Measurements from ENCODE around the gene RCOR1.
"Not testable (repeated sequence)": the region's sequence is repeated elsewhere in the genome, so short reads cannot be mapped to it uniquely, and the experiment has no call there.

Gene RCOR1

DNA sequence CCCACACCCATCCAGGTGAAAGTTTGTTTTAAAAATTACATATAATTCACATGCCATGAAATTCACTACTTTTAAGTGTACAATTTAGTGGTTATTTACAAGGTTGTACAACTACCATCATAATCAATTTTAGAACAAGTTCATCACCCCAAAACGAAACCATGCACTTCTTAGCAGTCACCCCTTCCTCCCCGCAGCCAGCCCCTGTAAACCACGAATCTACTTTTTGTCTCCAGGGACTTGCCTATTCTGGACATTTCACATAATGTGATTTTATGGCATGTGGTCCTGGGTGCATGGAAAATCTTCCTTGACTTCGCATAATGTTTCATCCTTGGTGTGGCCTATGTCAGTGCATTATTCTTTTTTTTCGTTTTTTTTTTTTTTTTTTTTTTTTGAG lies 165.6 kb downstream of the RCOR1 start:
- TF ChIP-seq, protein P1, sequence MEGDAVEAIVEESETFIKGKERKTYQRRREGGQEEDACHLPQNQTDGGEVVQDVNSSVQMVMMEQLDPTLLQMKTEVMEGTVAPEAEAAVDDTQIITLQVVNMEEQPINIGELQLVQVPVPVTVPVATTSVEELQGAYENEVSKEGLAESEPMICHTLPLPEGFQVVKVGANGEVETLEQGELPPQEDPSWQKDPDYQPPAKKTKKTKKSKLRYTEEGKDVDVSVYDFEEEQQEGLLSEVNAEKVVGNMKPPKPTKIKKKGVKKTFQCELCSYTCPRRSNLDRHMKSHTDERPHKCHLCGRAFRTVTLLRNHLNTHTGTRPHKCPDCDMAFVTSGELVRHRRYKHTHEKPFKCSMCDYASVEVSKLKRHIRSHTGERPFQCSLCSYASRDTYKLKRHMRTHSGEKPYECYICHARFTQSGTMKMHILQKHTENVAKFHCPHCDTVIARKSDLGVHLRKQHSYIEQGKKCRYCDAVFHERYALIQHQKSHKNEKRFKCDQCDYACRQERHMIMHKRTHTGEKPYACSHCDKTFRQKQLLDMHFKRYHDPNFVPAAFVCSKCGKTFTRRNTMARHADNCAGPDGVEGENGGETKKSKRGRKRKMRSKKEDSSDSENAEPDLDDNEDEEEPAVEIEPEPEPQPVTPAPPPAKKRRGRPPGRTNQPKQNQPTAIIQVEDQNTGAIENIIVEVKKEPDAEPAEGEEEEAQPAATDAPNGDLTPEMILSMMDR (conservative IDR thresholded peaks at IDR 0.05; ENCODE audit: low read depth): no peak
- no peak overlapping the region for H3K27ac ChIP-seq
- ChIA-PET CTCF (interaction anchor here (0.6 kb wide), 2 partner anchors 11 to 319 kb away, joined by 3 read pairs; no protein-coding TSS in a partner anchor), POLR2A (ENCODE audit: low non-redundant PET) (no interaction called here)
- DNase-seq (ENCODE audit: low spot score): no peak

DNA sequence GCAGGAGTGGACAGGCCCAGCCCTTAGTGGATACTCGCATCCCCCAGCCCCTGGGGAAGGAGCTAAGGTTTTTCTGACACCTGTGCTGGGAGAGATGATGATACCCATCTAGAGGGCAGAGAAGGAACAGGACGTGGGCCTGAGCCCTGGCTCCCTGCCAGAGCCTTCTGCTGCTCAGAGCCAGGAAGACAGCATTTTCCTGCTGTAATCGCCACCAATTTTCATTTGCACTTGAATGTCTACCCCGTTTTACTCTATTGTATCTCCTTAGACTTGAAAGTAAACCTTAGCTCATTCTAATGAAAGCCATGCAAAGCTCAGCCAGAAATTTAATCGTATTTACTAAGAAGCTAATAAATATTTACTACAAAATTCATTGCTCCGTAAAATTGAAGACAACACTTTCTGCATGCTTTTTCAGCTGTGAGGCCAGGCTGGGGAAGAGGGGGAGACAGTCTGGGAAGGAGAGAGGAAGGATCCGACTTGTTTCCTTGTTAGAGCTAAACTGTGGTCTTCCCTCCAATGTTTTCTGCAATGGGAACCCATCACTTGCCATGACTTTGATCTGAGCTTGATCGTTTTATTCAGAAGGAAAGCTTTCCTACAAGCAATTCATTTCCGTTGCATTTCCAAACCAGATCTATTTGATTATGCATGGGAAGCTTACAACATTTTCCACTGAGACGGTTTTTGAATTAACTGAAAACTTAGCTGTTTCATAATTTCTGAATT lies 167.2 kb downstream of the RCOR1 start:
- ChIA-PET CTCF (no interaction called here), POLR2A (ENCODE audit: low non-redundant PET) (no interaction called here)
- H3K27ac ChIP-seq: no peak overlapping the region
- TF ChIP-seq, protein P1 (conservative IDR thresholded peaks at IDR 0.05; ENCODE audit: low read depth): no peak
- DNase-seq (ENCODE audit: low spot score): no peak

DNA sequence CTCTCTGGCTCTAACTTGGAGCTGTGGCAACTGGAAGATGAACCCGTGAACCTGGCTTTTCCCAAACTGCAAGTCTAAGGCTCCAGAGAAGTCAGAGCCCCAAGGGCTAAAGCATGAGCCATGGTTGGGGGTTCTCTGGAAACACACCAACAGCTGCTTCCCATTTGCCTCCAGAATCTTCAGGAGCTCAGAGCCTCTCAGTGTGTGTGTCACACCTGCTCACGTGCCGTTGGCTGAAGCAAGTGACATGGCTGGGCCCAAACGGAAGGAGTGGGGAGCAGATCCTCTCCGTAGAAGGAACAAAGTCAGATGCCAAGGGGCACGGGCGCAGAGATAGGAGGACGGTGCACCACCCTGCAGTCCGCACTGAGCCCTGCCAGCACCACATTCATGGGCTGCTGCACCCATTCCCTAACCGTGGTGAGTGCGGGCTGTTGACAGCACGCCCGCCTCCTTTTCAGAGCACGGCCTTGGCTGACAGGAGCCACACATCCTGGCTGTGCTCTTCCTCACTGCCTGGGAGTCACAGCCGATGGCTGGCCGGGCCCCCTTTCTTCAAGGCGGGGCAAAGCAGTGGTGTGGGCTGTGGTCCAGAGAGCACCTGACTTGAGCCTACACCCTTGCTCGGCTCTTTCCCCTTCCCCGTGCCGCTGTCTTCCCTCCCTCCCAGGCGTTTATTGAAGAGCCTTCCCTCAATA lies 168.2 kb downstream of the RCOR1 start:
- ChIA-PET CTCF (interaction anchor here (0.5 kb wide), 1 partner anchor 34 kb away, joined by 5 read pairs; no protein-coding TSS in a partner anchor), POLR2A (ENCODE audit: low non-redundant PET) (no interaction called here)
- TF ChIP-seq, protein P1 (conservative IDR thresholded peaks at IDR 0.05; ENCODE audit: low read depth): no peak
- no peak for DNase-seq (ENCODE audit: low spot score)
- no peak overlapping the region for H3K27ac ChIP-seq

DNA sequence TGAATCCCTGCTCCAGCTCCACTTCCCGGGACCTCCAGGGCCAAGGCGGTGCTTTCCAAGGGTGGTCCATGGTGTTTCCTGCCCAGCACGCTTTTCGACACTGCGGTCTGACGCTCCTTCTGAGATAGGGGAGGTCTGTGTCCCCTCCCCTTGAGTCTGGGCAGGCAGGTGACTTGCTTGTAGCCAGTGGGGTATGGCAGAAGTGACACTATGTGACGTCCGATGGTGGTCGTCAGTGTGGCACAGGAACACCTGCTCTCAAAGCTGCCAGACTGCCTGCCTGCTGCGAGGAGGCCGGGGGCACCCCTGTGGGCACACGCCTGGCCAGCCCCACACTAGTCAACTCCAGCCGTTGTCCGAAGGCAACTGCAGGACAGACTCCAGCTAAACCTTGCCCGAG lies 168.8 kb downstream of the RCOR1 start:
- POLR2A ChIA-PET (ENCODE audit: low non-redundant PET): no interaction called here
- TF ChIP-seq, protein P1 (conservative IDR thresholded peaks at IDR 0.05; ENCODE audit: low read depth): no peak
- CTCF ChIA-PET: interaction anchor here (0.5 kb wide), 1 partner anchor 34 kb away, joined by 5 read pairs; no protein-coding TSS in a partner anchor
- no peak overlapping the region for H3K27ac ChIP-seq
- DNase-seq (ENCODE audit: low spot score): no peak

DNA sequence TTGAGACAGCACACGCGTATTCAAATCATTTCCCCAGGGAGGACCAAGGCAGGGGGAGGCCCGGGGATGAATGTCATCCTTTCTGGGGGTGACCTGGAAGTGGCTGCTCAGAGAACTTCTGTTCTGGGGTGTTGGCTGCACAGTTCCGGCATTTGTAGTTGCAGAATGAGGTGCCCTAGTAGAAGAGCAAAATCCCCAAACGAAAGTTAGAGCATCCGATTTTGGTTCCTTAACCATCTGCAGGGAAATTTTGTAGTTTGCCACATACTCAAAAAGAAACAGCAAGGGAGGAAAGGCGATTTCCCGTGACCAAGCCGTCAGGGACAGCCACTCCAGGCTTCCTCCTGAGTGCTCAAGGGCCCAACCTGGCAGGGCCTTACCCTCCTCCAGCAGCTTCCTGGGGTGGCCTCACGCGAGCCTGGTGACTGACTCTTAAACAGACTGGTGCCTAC lies 171.8 kb downstream of the RCOR1 start:
- CTCF ChIA-PET: interaction anchor here (0.6 to 1.2 kb wide), 2 partner anchors 10 to 22 kb away, joined by 3 to 6 read pairs; no protein-coding TSS in a partner anchor

DNA sequence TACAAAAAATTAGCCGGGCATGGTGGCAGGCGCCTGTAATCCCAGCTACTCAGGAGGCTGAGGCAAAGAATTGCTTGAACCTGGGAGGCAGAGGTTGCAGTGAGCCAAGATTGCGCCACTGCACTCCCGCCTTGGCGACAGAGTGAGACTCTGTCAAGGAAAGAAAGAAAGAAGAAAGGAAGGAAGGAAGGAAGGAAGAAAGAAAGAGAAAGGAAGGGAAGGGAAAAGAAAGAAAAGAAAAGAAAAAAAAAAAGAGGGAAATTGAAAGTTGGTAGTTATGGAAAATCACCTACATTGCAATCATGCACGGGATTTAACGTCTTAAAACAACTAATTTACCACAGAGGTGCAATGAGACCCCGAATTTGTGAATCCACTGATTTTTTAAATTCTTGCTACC lies 173.3 kb downstream of the RCOR1 start:
- POLR2A ChIA-PET (ENCODE audit: low non-redundant PET); DNase-seq (ENCODE audit: low spot score); CTCF ChIA-PET; H3K27ac ChIP-seq: not testable (repeated sequence)

More for the DNA sequence above, 171.8 kb downstream of the RCOR1 start:
- no peak for DNase-seq (ENCODE audit: low spot score)
- POLR2A ChIA-PET (ENCODE audit: low non-redundant PET): no interaction called here
- TF ChIP-seq, protein P1 (conservative IDR thresholded peaks at IDR 0.05; ENCODE audit: low read depth): no peak
- no peak overlapping the region for H3K27ac ChIP-seq
